OCI-LY7 (cell line): Measurements from ENCODE around the gene CFAP61. TPM values are rescaled to one million over a fixed set of nuclear protein-coding genes. Genes with fewer than 3 reads are reported as not detected.

ENCODE experiments used
- BruUV-seq: library from RNA; stranded (reverse); fragments of 400-500 nt; replicated peaks from 2 replicates; lab custom pipeline; 2021; lab: Mats Ljungman, UMichigan
- CTCF ChIA-PET: fragments of 300-600 bp; sonication (Branson Sonifier 250); formaldehyde crosslinking; loops from one replicate; lab custom pipeline; 2022; ENCODE audit warnings: antibody characterized with exemption; ENCODE audit not compliant: unreplicated experiment; lab: Charles Lee
- POLR2A ChIA-PET: fragments of 300-600 bp; sonication (Branson Sonifier 250); formaldehyde crosslinking; loops from one replicate; lab custom pipeline; 2022; ENCODE audit warnings: antibody characterized with exemption; lab: Charles Lee
- DNase-seq: peaks from one replicate; pipeline ENCODE4 v3.0.0-alpha.2; 2015; ENCODE audit warnings: low spot score
- H2AFZ ChIP-seq: fragments of 200-600 bp; sonication (generic), shearing (Covaris generic); 2 replicates; pipeline ENCODE4 v1.6.1; 2014; ENCODE audit warnings: mild to moderate bottlenecking, antibody characterized with exemption, low read length, moderate library complexity
- H3K27ac ChIP-seq: fragments of 200-600 bp; sonication (generic); 2 replicates; pipeline ENCODE4 v1.5.1; 2014; ENCODE audit warnings: mixed run types, low read depth, mild to moderate bottlenecking, moderate library complexity, low read length, inconsistent platforms; ENCODE audit not compliant: poor library complexity, severe bottlenecking
- H3K36me3 ChIP-seq: fragments of 200-600 bp; sonication (generic); 2 replicates; pipeline ENCODE4 v1.6.1; 2014; ENCODE audit warnings: mild to moderate bottlenecking, antibody characterized with exemption, low read length, moderate library complexity, mixed read lengths; ENCODE audit not compliant: insufficient read depth
- H3K4me1 ChIP-seq: fragments of 200-600 bp; sonication (generic); 2 replicates; pipeline ENCODE4 v1.5.1; 2014; ENCODE audit warnings: mild to moderate bottlenecking, low read length; ENCODE audit not compliant: insufficient read depth, poor library complexity, severe bottlenecking
- H3K4me2 ChIP-seq: fragments of 200-600 bp; sonication (generic); 2 replicates; pipeline ENCODE4 v1.6.1; 2014; ENCODE audit warnings: mild to moderate bottlenecking, low read length
- H3K4me3 ChIP-seq: fragments of 200-600 bp; sonication (generic); 2 replicates; pipeline ENCODE4 v1.5.1; 2014; ENCODE audit warnings: mild to moderate bottlenecking, low read depth, low read length; ENCODE audit not compliant: poor library complexity, severe bottlenecking
- H3K79me2 ChIP-seq: fragments of 200-600 bp; sonication (generic); 2 replicates; pipeline ENCODE4 v1.6.1; 2016; ENCODE audit warnings: low read depth, mild to moderate bottlenecking, low read length, moderate library complexity, mixed read lengths; ENCODE audit not compliant: insufficient read depth
- H3K9me2 ChIP-seq: fragments of 200-600 bp; sonication (generic); 2 replicates; pipeline ENCODE4 v1.6.1; 2016; ENCODE audit warnings: mild to moderate bottlenecking, low read length, mixed read lengths; ENCODE audit not compliant: insufficient read depth
- H3K9me3 ChIP-seq: fragments of 200-600 bp; sonication (generic); 2 replicates; pipeline ENCODE4 v1.6.1; 2014; ENCODE audit warnings: mild to moderate bottlenecking, mixed run types, low read length, mixed read lengths
- H4K20me1 ChIP-seq: fragments of 200-600 bp; sonication (generic); 2 replicates; pipeline ENCODE4 v1.6.1; 2014; ENCODE audit warnings: mild to moderate bottlenecking, antibody characterized with exemption, low read length, moderate library complexity, mixed read lengths; ENCODE audit not compliant: insufficient read depth
- EZH2phosphoT487 ChIP-seq: fragments of 200-600 bp; sonication (generic); IDR thresholded peaks from 2 replicates; pipeline ENCODE4 v1.6.1; 2018; ENCODE audit warnings: low read depth, borderline replicate concordance, mild to moderate bottlenecking, mixed run types, antibody characterized with exemption, low read length, moderate library complexity, mixed read lengths
- intact Hi-C: fragments of 100-400 bp; cut with micrococcal nuclease; formaldehyde crosslinking; loops from one replicate; pipeline ENCODE4 v1.10.0; 2022; ENCODE audit not compliant: unreplicated experiment
- total RNA-seq, 2 experiments: library from RNA; depleted of rRNA in 1 of 2; stranded (reverse); fragments of >200 nt in 1 of 2; shearing (Covaris generic) in 1 of 2; gene quantifications; 2 replicates each; pipeline ENCODE4 v1.2.3, GENCODE V29; 2014 to 2022
- TF ChIP-seq, protein P1 (sequence below): fragments of 200-600 bp; sonication (generic); conservative IDR thresholded peaks from 2 replicates; pipeline ENCODE4 v1.5.1; 2014; ENCODE audit warnings: mild to moderate bottlenecking, antibody characterized with exemption, low read length, moderate library complexity, mixed read lengths

CFAP61 gene
- total RNA-seq, 2 experiments from 2014 or later = 0.06 TPM; not detected in 1

DNA sequence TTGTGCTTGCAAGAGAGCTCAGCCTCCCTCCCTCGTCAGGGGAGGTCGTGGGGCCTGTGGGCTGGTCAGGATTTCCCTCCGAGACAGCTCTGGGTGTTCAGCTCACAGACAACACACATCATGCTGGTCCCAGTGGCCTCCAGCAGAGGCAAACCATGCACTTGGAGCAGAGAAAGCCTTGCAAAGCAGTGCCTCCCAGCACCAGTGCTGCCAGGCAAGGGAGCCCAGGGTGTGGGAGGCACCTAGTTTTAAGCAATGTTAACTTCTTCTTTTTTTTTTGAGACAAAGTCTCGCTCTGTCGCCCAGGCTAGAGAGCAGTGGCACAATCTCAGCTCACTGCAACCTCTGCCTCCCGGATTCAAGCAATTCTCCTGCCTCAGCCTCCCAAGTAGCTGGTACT, 281.5 kb downstream of the CFAP61 start:
- H3K4me3 ChIP-seq = no peak overlapping the region
- H3K4me1 ChIP-seq = peaks cover 15% of the 10 kb centered on the region
- H3K9me3 ChIP-seq = no peaks in the 10 kb centered on the region
- H3K79me2 ChIP-seq = no peaks in the 10 kb centered on the region
- no peak overlapping the region; the same call in 1 of the 2 replicates for H3K4me2 ChIP-seq
- no TSS peak for BruUV-seq
- no peaks in the 10 kb centered on the region for H4K20me1 ChIP-seq
- H3K9me2 ChIP-seq = no peaks in the 10 kb centered on the region
- POLR2A ChIA-PET = interaction anchor here (0.5 to 1.2 kb wide), 4 partner anchors 20 to 289 kb away, joined by 3 to 5 read pairs (median 4); no protein-coding TSS in a partner anchor
- no peaks in the 10 kb centered on the region for H3K36me3 ChIP-seq
- H2AFZ ChIP-seq = no peak overlapping the region
- CTCF ChIA-PET = no interaction called here
- intact Hi-C loops = no loop called here
- TF ChIP-seq, protein P1, sequence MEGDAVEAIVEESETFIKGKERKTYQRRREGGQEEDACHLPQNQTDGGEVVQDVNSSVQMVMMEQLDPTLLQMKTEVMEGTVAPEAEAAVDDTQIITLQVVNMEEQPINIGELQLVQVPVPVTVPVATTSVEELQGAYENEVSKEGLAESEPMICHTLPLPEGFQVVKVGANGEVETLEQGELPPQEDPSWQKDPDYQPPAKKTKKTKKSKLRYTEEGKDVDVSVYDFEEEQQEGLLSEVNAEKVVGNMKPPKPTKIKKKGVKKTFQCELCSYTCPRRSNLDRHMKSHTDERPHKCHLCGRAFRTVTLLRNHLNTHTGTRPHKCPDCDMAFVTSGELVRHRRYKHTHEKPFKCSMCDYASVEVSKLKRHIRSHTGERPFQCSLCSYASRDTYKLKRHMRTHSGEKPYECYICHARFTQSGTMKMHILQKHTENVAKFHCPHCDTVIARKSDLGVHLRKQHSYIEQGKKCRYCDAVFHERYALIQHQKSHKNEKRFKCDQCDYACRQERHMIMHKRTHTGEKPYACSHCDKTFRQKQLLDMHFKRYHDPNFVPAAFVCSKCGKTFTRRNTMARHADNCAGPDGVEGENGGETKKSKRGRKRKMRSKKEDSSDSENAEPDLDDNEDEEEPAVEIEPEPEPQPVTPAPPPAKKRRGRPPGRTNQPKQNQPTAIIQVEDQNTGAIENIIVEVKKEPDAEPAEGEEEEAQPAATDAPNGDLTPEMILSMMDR = no peak
- H3K27ac ChIP-seq = no peak overlapping the region
- DNase-seq = peak; percentile 8

DNA sequence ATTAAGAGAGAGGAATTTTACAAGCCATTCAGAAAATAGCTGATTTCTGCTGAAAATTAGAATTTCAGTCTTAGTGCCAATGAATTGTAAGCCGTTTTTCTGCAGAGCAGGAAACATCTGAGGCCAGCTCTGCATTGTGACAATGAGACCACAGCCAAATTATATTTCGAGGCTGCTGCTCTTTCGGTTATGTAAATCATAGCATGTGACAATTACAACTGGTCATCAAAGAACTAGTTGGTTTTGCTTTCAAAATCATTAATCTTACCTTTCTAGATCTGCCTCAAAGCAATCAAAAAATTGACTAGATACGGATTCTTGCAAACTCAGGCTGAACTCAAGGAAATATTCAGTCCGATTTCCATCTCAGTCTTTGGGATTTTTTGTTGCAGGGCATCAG, 282.2 kb downstream of the CFAP61 start:
- ChIA-PET CTCF (no interaction called here), POLR2A (interaction anchor here (0.6 kb wide), 1 partner anchor 20 kb away, joined by 5 read pairs; no protein-coding TSS in a partner anchor)
- peaks cover 15% of the 10 kb centered on the region for H3K4me1 ChIP-seq
- no peaks in the 10 kb centered on the region for H3K36me3 ChIP-seq
- H3K9me2 ChIP-seq = no peaks in the 10 kb centered on the region
- BruUV-seq = no TSS peak
- H3K4me3 ChIP-seq = peak overlapping the region; percentile 25
- H3K9me3 ChIP-seq = no peaks in the 10 kb centered on the region
- peak; percentile 37 for DNase-seq
- TF ChIP-seq, protein P1 = no peak
- TF ChIP-seq EZH2phosphoT487 = no peak
- H3K27ac ChIP-seq = no peak overlapping the region
- peak overlapping the region; percentile 75; the same call in 1 of the 2 replicates for H2AFZ ChIP-seq
- no peaks in the 10 kb centered on the region for H4K20me1 ChIP-seq
- intact Hi-C loops = no loop called here
- H3K79me2 ChIP-seq = no peaks in the 10 kb centered on the region
- H3K4me2 ChIP-seq = peak overlapping the region; percentile 44

DNA sequence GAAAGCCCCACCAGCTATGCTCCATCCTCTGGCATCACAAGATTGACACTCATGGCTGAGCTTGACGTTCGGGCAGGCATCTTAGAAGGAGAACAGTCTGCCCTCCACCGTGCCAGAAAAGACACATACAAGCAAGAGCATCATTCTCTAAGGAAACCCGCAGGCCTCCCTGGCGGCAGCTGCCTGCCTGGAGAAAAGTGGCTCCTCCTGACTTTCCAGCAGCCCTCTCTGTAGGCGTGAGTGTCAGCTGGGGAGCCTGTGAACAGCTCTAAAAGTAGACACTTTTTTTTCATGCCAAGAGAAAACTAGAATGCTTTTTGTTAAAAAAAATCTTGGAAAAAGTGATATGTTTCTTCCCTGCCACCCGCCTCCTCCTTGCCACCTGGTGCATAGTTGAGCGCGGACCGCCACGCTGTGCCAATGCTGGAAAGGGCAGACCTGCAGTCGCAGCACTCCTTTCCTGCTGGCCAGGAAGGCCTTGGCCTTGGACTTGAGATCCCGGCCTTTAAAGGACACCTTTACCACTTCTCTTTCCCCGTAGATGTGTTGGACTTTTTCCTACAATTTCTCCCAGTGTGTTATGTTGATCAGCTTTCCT, 285.9 kb downstream of the CFAP61 start:
- Histone ChIP-seq H3K36me3 (no peaks in the 10 kb centered on the region), H3K79me2 (no peaks in the 10 kb centered on the region), H3K4me2 (no peak overlapping the region), H3K4me3 (no peak overlapping the region), H3K27ac (no peak overlapping the region), H3K9me2 (no peaks in the 10 kb centered on the region), H4K20me1 (no peaks in the 10 kb centered on the region), H2AFZ (no peak overlapping the region), H3K9me3 (no peaks in the 10 kb centered on the region), H3K4me1 (peaks cover 15% of the 10 kb centered on the region)
- intact Hi-C loops = no loop called here
- ChIA-PET POLR2A (no interaction called here), CTCF (no interaction called here)
- no TSS peak for BruUV-seq
- no peak for TF ChIP-seq EZH2phosphoT487
- TF ChIP-seq, protein P1 = no peak
- no peak for DNase-seq
